ENCODE measurements around the gene ABCF2. TPM values are rescaled to one million over a fixed set of nuclear protein-coding genes. Genes with fewer than 3 reads are reported as not detected.
A peak's percentile ranks its signal among the peaks of the same experiment; 100 is the strongest.

ABCF2 gene
- total and polyA plus RNA-seq, 2 of the 13 experiments (the other 11 are each of a cell fraction or from before 2014, with no cell fraction given) = 16.3 to 42.5 TPM

DNA sequence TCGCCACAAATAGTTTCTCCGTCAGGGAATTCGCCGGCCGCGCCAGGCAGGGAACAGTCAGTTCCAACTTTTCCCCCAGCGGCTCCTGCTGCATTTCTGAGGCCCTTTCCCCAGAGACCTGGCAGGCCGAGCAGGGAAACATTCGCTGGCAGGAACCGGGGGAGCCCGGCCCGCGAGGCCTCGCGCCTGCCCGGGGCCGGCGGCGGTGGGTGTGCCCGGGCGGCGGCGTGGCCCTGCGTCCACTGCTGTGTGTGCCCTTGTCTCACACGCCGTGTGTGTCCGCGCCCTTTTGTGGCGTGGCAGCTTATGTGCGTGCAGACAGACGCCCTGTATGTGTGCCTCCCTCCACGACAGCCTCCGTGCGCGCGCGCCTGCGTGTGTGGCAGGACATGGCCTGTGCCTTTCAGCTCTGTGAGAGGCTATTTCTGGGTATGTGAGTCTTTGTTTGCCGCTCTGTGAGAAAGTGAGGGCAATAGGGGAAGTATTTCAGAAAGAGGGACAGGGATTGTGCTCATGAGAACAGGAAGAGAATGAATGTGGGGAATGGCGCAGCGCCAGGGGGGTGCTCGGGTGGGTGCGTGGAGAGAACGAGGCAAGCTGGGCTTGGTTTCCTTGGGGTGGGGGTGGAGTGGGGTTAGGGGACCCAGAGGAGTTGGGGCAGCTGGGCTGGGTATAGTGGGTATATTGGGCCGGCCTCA lies 22.2 kb upstream of the ABCF2 start (continued):
- no peak for TF ChIP-seq ZNF235 (CRISPR knock-in tag; IDR thresholded peaks at IDR 0.05; ENCODE audit: borderline replicate concordance)
- peak; percentile 2; the same call in 1 of the 2 replicates for TF ChIP-seq GABPB1 (CRISPR knock-in tag; IDR thresholded peaks at IDR 0.05)
- TF ChIP-seq ZNF776 (CRISPR knock-in tag; IDR thresholded peaks at IDR 0.05) = 0 out of 2 replicates have a peak, but pooled peaks have one; percentile 51
- TF ChIP-seq, protein P1, sequence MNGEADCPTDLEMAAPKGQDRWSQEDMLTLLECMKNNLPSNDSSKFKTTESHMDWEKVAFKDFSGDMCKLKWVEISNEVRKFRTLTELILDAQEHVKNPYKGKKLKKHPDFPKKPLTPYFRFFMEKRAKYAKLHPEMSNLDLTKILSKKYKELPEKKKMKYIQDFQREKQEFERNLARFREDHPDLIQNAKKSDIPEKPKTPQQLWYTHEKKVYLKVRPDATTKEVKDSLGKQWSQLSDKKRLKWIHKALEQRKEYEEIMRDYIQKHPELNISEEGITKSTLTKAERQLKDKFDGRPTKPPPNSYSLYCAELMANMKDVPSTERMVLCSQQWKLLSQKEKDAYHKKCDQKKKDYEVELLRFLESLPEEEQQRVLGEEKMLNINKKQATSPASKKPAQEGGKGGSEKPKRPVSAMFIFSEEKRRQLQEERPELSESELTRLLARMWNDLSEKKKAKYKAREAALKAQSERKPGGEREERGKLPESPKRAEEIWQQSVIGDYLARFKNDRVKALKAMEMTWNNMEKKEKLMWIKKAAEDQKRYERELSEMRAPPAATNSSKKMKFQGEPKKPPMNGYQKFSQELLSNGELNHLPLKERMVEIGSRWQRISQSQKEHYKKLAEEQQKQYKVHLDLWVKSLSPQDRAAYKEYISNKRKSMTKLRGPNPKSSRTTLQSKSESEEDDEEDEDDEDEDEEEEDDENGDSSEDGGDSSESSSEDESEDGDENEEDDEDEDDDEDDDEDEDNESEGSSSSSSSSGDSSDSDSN (CRISPR knock-in tag; IDR thresholded peaks at IDR 0.05) = peak; percentile 14; the same call in 1 of the 2 replicates
- TF ChIP-seq ZNF263 (CRISPR knock-in tag; IDR thresholded peaks at IDR 0.05) = 0 out of 2 replicates have a peak, but pooled peaks have one; percentile 0
- no peak for TF ChIP-seq MYNN (CRISPR knock-in tag; IDR thresholded peaks at IDR 0.05; ENCODE audit: low read depth)
- TF ChIP-seq, protein P2, sequence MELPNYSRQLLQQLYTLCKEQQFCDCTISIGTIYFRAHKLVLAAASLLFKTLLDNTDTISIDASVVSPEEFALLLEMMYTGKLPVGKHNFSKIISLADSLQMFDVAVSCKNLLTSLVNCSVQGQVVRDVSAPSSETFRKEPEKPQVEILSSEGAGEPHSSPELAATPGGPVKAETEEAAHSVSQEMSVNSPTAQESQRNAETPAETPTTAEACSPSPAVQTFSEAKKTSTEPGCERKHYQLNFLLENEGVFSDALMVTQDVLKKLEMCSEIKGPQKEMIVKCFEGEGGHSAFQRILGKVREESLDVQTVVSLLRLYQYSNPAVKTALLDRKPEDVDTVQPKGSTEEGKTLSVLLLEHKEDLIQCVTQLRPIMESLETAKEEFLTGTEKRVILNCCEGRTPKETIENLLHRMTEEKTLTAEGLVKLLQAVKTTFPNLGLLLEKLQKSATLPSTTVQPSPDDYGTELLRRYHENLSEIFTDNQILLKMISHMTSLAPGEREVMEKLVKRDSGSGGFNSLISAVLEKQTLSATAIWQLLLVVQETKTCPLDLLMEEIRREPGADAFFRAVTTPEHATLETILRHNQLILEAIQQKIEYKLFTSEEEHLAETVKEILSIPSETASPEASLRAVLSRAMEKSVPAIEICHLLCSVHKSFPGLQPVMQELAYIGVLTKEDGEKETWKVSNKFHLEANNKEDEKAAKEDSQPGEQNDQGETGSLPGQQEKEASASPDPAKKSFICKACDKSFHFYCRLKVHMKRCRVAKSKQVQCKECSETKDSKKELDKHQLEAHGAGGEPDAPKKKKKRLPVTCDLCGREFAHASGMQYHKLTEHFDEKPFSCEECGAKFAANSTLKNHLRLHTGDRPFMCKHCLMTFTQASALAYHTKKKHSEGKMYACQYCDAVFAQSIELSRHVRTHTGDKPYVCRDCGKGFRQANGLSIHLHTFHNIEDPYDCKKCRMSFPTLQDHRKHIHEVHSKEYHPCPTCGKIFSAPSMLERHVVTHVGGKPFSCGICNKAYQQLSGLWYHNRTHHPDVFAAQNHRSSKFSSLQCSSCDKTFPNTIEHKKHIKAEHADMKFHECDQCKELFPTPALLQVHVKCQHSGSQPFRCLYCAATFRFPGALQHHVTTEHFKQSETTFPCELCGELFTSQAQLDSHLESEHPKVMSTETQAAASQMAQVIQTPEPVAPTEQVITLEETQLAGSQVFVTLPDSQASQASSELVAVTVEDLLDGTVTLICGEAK (IDR thresholded peaks at IDR 0.05) = no peak
- TF ChIP-seq, protein P2 (CRISPR knock-in tag; IDR thresholded peaks at IDR 0.05) = peak; percentile 29; the same call in 1 of the 2 replicates
- TF ChIP-seq EZH2 (conservative IDR thresholded peaks at IDR 0.05; ENCODE audit: low read depth, low read length) = 0 out of 2 replicates have a peak, but pooled peaks have one; percentile 51
- TF ChIP-seq, protein P3, sequence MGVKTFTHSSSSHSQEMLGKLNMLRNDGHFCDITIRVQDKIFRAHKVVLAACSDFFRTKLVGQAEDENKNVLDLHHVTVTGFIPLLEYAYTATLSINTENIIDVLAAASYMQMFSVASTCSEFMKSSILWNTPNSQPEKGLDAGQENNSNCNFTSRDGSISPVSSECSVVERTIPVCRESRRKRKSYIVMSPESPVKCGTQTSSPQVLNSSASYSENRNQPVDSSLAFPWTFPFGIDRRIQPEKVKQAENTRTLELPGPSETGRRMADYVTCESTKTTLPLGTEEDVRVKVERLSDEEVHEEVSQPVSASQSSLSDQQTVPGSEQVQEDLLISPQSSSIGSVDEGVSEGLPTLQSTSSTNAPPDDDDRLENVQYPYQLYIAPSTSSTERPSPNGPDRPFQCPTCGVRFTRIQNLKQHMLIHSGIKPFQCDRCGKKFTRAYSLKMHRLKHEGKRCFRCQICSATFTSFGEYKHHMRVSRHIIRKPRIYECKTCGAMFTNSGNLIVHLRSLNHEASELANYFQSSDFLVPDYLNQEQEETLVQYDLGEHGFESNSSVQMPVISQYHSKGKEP (CRISPR knock-in tag; IDR thresholded peaks at IDR 0.05) = no peak
